Urinary bladder (tissue), 4 donors: ENCODE results near the gene F8. TPM values are rescaled to one million over a fixed set of nuclear protein-coding genes. Genes with fewer than 3 reads are reported as not detected.
A peak's percentile ranks its signal among the peaks of the same experiment; 100 is the strongest.
"Not testable (repeated sequence)": the region's sequence is repeated elsewhere in the genome, so short reads cannot be mapped to it uniquely, and the experiment has no call there.

Source experiments
- DNase-seq: peaks from one replicate; pipeline ENCODE4 v3.0.0-alpha.2; 2015; ENCODE audit errors: extremely low spot score
- H3K27ac ChIP-seq: one replicate; pipeline ENCODE4 v1.5.1; 2013; ENCODE audit warnings: low read depth, mild to moderate bottlenecking, moderate library complexity
- H3K36me3 ChIP-seq: one replicate; pipeline ENCODE4 v1.6.1; 2013; ENCODE audit warnings: mild to moderate bottlenecking, moderate library complexity; ENCODE audit not compliant: insufficient read depth
- H3K4me1 ChIP-seq: one replicate; pipeline ENCODE4 v1.6.1; 2013; ENCODE audit warnings: mild to moderate bottlenecking, moderate library complexity; ENCODE audit not compliant: insufficient read depth
- H3K4me3 ChIP-seq: one replicate; pipeline ENCODE4 v1.5.1; 2013; ENCODE audit warnings: low read depth, low read length
- WGBS: extraction: QIAGEN DNeasy Blood & Tissue Kit; methylation state at CpG from one replicate; pipeline ENCODE4 v1.1.7; 2013; 5-methylcytosine and 5-hydroxymethylcytosine counted together
- polyA plus RNA-seq: library from polyadenylated mRNA; stranded (reverse); fragments of 200-250 nt; gene quantifications from one replicate; pipeline ENCODE4 v1.2.3, GENCODE V29; 2013
- total RNA-seq: library from RNA; depleted of rRNA; stranded (reverse); fragments of >200 nt; gene quantifications from one replicate; pipeline ENCODE4 v1.2.3, GENCODE V29; 2014
- donor health status: healthy with polysubstance abuse.
- donor health status: healthy.

F8 gene
- total and polyA plus RNA-seq, 2 donors = 10.1 to 14.7 TPM

DNA sequence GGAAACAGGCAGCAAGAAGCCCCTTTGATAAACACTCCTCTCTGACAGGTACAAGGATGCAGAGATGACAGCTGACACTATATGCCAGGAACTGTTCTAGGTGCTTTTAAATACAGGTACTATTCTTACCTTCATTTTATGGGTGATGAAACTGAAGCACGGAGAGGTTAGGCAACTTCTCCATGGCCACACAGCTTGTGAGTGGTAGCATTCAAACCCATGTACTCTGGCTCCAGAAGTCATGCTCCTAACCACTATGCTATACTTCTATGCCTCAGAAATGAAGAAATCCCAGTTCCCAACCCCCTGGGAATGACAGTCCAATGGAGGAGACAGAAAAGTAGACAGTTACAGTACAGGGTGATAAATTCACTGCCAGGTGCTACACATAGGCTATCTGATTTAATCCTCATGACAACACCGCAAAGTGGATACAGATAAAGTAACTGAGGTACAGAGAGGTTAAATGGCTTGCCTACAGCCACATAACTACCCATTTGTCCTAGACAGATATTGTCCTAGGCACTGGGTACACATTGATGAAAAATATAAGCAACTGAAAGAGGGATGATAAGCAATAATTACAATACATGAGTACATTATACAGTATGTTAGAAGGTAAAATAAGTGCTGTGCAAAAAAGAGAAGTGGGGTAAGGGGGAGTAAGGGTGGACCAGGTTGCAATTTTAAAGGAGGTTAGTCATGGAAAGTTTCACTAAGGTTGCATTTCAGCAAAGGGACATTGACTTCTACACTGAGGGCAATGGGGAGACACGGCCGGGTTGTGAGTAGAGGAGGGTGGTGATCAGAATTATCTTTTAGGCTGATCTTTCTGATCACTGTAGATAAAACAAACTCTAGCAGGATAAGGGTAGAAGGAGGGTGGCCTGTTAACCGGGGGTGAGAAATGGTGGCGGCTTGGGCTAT, 1.6 kb upstream of the F8 start:
- 85% methylated on average over 6 of the region's 6 CpGs for WGBS
- Histone ChIP-seq H3K36me3 (no peaks in the 10 kb centered on the region), H3K4me3 (no peak overlapping the region), H3K4me1 (no peaks in the 10 kb centered on the region), H3K27ac (no peak overlapping the region)
- DNase-seq = no peak

DNA sequence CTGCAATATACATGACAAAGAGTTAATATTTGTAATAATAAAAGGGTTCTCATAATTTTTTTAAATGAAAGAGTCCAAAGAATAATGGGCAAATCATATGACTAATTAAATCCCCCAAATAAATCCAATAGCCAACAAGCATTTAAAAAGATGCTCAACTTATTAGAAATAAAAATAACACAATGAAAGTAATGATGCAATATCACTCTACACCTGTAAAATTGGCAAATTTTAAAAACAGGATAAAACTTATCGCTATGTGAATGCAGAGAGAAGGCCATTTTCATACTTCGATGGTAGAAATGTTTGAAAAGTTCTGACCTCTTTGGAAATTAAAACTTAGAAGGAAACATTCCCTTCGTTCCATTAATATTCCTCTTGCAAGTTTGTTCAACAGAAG, 1.9 kb downstream of the F8 start:
- DNase-seq = no peak
- Histone ChIP-seq H3K36me3 (no peaks in the 10 kb centered on the region), H3K4me3 (no peak overlapping the region), H3K4me1 (no peaks in the 10 kb centered on the region), H3K27ac (no peak overlapping the region)
- WGBS = 98% methylated on average over 3 of the region's 3 CpGs

GRCh38 chrX:155009994-155010472, 12.5 kb downstream of the F8 start:
- Histone ChIP-seq H3K4me3 (no peak overlapping the region), H3K27ac (no peak overlapping the region), H3K4me1 (no peaks in the 10 kb centered on the region), H3K36me3 (no peaks in the 10 kb centered on the region)
- peak; percentile 23 for DNase-seq
- WGBS = 36% methylated on average over 3 of the region's 3 CpGs

DNA sequence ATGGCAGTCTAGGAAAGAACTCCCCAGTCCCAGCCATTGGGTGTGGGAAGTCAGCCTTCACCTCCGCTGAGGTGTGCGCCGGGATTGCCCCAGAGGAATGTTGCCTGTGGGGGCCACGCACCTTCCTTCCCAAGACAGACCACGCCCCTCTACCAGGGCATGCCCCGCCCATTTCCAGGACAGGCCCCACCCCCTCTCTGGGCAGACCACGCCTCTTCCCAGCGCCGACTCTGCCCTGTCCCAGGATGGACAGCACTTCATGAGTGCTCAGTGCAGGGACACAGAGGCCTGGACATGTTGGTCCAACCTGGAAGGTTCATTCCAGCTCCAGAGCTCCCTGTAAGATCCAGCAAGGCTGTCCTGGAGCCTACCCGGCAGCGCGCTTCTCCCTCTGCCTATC, 13.9 kb downstream of the F8 start:
- DNase-seq, H3K4me3 ChIP-seq, H3K36me3 ChIP-seq, H3K27ac ChIP-seq, H3K4me1 ChIP-seq: not testable (repeated sequence)
- 100% methylated on average over 3 of the region's 12 CpGs for WGBS

DNA sequence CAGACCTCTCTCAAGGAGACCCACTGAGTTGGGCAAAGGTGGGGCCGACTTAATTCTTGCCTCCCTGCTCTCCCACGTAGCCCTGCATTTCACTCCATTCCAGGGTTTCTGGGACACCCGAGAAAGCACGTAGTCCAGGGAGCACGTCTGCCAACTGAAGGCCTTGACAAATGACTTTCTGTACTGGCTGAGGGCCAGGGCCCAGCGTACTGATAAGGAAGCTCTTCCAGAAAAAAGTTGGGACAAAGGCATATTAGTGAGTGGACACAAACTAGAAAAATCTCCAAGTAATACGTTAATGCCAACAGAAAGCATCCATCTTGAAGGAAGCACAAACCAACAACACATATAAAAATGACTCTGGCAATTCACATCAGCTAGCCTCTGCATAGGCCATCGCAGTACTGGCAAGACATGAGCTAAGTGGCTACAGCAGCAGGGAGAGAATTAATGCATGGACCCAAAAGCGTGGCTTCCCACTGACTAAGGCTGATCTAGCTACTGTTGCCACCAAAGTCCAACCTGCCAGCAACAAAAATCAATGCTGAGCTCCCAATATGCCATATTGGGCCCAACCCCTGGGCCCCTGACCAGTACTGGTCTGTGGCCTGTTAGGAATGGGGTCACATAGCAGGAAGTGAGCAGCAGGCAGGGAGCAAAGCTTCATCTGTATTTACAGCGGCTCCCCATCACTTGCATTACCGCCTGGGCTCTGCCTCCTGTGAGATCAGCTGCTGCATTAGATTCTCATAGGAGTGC, 15.4 kb downstream of the F8 start:
- not testable (repeated sequence) for H3K27ac ChIP-seq, H3K4me3 ChIP-seq, H3K36me3 ChIP-seq, DNase-seq, H3K4me1 ChIP-seq
- WGBS = 65% methylated on average over 6 of the region's 11 CpGs

GRCh38 chrX:155006379-155006778, 16.1 kb downstream of the F8 start:
- H3K4me3 ChIP-seq, DNase-seq, H3K4me1 ChIP-seq, H3K27ac ChIP-seq, H3K36me3 ChIP-seq: not testable (repeated sequence)
- no CpG with 5 or more reads among the region's 10 CpGs for WGBS

- H3K36me3 ChIP-seq = no peaks in the 10 kb centered on the region
- no peaks in the 10 kb centered on the region for H3K4me1 ChIP-seq
- no peak overlapping the region for H3K4me3 ChIP-seq
- H3K27ac ChIP-seq = no peak overlapping the region
- 94% methylated on average over 2 of the region's 2 CpGs for WGBS
- DNase-seq = no peak
Observed at GRCh38 chrX:155005190-155005589, 17.3 kb downstream of the F8 start.

DNA sequence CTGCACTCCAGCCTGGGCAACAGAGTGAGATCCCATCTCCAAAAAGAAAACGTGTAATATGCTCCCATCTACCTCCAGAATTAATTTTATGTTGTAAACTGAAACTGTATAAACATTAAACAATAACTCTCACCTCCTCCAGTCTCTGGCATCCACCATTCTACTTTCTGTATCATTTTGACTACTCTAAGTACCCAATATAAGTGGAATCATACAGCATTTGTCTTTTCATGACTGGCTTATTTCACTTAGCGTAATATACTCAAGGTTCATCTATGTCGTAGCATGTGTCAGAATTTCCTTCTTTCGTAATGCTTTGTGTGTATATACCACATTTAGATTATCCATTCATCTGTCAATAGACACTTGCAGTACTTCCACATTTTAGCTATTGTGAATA, 20.6 kb downstream of the F8 start:
- WGBS = 89% methylated on average over 4 of the region's 4 CpGs

GRCh38 chrX:155000841-155001240, 21.7 kb downstream of the F8 start:
- no peak overlapping the region for H3K27ac ChIP-seq
- no peak for DNase-seq
- WGBS = 94% methylated on average over 1 of the region's 1 CpG
- no peak overlapping the region for H3K4me3 ChIP-seq
- no peaks in the 10 kb centered on the region for H3K4me1 ChIP-seq
- H3K36me3 ChIP-seq = no peaks in the 10 kb centered on the region

More for the DNA sequence above, 20.6 kb downstream of the F8 start:
- no peak overlapping the region for H3K4me3 ChIP-seq
- no peaks in the 10 kb centered on the region for H3K36me3 ChIP-seq
- no peak overlapping the region for H3K27ac ChIP-seq
- no peaks in the 10 kb centered on the region for H3K4me1 ChIP-seq
- no peak for DNase-seq

DNA sequence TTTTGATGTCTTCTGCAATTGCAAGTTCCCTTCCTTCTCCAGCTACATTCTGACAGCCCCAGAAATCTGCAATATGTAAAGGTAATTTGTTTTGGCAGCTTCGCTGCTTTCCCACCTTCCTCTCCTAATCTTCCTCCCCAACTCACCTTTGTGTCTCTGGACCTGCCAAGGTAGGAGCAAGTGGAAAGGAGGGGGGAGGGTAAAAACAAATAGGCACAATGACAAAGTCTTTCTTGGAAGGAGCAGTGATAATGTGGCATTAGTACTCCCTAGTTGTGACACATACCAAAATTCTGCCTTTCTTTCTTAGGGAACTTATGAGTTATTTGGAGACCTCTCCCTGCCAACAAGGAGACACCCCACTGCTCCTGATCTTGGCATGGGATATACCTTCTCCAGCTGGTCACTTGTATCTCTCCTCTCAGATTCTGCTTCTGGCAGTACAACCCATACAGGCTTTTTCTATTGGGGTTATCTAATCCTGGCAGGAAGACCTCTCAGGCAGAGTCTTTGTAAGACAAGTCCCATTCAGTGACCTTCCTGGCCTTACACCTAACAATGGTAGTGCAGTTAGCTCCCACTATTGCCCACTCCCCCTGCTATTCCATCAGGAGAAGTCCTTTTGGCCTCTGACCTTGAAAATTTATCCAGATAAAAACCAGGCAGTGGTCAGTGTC, 24.2 kb downstream of the F8 start:
- Histone ChIP-seq H3K36me3 (no peaks in the 10 kb centered on the region), H3K4me3 (no peak overlapping the region), H3K27ac (no peak overlapping the region), H3K4me1 (no peaks in the 10 kb centered on the region)
- 91% methylated on average over 1 of the region's 1 CpG for WGBS
- DNase-seq = no peak

DNA sequence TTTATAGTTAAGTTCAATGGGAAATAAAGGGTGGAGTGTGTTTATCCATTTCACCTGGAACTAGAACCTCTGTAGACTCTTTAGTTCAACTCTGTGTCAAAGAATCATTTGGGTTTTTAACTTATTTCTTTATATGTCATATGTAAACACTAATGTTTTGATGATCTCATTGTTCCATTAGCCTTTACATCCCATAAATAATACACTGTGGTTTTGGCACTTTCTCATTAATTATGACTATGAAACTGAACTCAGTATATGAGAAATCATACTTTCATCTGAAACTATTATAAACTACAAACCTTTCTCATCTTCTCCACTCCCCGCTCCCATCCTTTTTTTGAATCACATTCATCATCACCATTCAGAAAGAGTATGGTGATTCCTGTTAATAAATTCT, 31.0 kb downstream of the F8 start:
- DNase-seq = no peak
- no peak overlapping the region for H3K27ac ChIP-seq
- H3K4me3 ChIP-seq = no peak overlapping the region
- no peaks in the 10 kb centered on the region for H3K4me1 ChIP-seq
- H3K36me3 ChIP-seq = no peaks in the 10 kb centered on the region
- WGBS = 100% methylated on average over 1 of the region's 1 CpG

DNA sequence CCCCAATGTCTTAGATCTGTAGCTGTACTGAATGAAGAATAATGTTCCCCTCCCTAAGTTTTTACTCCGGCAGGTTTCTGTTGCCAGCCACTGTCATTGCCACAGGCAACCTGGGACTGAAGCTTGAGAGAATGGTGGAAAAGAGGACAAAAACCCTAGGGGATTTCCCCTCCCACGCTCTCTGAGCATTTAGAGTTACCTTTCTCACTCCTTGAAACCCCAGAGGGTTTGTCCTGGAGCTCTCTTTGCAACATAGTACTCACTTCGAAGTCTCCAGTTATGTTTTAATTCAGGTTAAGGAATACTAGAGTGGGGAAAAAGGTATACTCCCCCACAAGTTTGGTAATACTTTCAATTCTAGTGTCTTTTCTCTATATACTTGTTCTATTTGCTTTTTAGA, 31.5 kb downstream of the F8 start:
- Histone ChIP-seq H3K4me3 (no peak overlapping the region), H3K36me3 (no peaks in the 10 kb centered on the region), H3K27ac (no peak overlapping the region), H3K4me1 (no peaks in the 10 kb centered on the region)
- DNase-seq = no peak
- WGBS = 85% methylated on average over 3 of the region's 3 CpGs

- 81% methylated on average over 3 of the region's 3 CpGs for WGBS
- Histone ChIP-seq H3K4me1 (no peaks in the 10 kb centered on the region), H3K27ac (no peak overlapping the region), H3K36me3 (no peaks in the 10 kb centered on the region), H3K4me3 (no peak overlapping the region)
- DNase-seq = no peak
Observed at GRCh38 chrX:154990496-154990895, 32.0 kb downstream of the F8 start.
